GM21529 (cell line): Measurements from ENCODE around the gene SMPD4.
"Not testable (repeated sequence)": the region's sequence is repeated elsewhere in the genome, so short reads cannot be mapped to it uniquely, and the experiment has no call there.

Experiments
- ATAC-seq: cut with Tn5 transposase; IDR thresholded peaks from one replicate; pipeline ENCODE4 v1.9.1; 2021; ENCODE audit not compliant: unreplicated experiment

Gene SMPD4

DNA sequence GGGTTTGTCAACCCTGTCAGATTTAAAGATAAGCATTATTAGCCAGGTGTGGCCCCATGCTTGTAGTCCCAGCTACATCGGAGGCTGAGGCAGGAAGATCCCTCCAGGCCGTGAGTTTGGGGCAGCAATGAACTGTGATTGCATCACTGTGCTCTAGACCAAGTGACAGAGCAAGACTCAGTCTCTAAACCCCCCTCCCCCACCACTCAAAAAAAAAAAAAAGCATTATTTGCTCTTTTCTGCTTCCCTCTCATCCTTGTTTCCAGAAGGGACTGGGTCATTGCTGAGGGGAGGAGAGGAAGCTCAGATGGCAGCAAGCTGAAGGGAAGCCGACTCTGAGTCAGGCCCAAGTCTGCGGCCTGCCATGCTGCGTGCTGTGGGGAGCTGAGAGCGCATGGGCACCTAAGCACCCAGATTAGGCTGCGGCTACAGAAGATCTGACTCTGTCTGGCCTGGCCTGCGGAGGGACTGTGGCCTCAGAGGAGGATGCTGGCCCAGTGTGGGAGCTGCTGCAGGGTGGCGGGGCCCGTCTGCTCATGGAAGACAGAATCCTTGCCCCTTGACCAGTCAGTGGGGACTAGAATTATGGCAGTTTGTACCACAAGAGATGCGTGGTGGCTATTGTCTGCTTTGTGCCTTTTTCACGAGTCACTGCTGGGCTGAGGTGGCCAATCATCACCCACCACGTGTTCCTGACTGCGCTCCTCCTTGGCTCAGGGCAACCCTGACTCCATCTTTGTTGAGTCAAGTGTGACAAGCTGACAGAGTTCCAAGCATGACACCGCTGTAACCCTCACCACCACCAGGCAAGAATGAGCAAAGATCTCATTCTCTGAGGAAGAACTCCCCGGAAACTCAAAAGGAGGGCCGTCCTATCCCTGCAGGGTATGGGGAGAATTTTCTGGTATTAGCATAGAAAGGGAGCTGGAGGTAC, 6.7 kb upstream of the SMPD4 start:
- not testable (repeated sequence) for ATAC-seq

GRCh38 chr2:130187268-130187667, 5.9 kb upstream of the SMPD4 start:
- no peak for ATAC-seq

DNA sequence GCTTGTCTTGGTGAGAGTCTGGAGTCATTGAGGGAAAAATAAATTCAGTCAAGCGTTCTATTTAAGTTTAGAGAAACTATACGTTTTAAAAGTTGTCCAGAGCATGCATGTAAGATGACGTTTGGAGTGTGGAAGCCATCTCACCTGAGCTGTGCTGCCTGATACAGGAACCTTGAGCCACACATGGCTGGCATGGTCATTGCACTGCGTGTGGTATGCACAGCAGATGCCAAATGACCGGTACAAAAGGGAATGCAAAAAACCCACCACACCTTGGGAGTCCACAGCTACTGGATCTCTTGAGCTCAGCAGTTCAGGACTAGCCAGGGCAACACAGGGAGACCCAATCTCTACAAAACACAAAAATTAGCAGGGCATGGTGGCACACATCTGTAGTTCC, 5.0 kb upstream of the SMPD4 start:
- no peak for ATAC-seq

GRCh38 chr2:130185896-130186295, 4.5 kb upstream of the SMPD4 start:
- no peak for ATAC-seq

DNA sequence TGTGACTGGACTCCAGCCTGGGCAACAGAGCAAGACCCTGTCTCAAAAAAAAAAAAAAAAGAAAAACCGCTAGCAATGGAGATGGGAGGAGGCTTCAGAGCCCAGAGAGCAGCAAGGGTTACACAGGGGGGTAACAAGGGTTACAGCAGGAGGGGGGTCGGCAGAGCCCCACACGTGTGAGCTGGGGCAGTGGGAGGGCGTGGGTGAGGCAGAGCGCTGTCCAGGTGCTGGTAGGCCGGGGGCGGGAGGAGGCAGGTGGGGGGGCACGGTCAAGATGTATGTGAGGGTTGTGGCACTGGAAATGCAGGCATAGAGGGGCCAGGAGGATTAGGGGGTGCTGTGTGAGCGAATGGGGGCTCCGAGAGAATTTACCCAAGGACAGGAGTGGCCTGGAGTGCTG, 4.0 kb upstream of the SMPD4 start:
- no peak for ATAC-seq

- no peak for ATAC-seq
Observed at GRCh38 chr2:130183512-130184373, 2.3 kb upstream of the SMPD4 start.

DNA sequence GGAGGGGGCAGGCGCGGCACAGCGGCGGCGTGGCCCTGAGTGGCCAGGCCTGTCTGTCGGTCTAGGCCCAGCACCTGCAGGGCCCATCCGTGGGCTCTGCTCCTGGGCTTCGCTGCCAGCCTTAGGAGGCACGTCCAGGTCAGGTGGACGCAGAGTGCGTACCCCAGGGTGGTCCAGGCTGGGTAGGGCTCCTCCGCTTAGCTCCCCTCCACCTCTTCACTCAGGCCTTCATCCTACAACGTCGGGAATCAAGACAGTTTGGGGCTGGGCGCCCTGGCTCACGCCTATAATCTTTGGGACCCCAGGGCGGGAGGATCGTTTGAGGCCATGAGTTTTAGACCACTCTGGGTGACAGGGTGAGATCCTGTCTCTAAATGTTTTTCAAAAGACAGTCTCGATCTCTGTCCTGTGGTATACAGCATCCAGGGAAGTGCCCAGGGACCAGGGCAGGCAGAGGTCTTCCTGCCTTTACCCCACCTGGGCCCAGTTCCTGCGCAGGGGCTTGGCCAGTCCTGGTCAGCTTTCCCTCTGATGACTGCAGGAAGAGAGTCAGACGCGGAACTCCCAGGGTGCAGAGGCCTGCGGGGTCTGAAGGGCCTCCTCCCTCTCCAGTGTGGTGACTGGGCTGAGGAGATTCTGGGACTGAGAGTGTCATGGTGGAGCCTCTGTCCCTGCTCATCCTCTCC, 1.6 kb upstream of the SMPD4 start:
- ATAC-seq = peak; percentile 30

DNA sequence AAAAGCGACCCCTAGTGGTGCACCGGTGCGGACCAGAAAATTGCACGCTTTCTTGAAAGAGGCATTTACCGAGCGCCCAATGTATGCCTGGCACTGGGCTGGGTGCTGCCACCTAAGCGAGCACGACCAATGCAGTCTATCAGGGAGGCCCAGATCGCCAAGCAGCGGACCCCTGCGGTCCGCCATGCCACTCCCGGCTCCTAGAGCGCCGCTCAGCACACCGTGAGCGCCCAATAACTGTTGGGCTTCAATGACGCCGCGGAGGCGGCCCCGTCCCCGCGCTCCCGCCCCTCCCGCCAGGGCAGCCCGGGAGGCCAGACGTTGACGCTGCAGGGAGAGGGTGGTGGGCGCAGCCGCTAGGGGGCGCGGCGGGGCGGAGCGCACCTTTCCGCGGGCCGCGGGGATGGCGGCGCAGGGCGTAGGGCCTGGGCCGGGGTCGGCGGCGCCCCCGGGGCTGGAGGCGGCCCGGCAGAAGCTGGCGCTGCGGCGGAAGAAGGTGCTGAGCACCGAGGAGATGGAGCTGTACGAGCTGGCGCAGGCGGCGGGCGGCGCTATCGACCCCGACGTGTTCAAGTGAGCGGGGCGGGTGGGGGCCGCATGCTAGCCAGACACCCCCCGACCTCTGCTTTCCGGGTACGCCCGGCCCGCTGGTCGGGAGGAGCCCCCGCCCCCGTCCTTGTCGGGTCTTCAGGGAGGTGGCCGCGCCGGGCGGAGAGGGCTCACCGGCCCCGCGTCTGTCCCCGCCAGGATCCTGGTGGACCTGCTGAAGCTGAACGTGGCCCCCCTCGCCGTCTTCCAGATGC, 679 bp upstream of the SMPD4 start, which contains the start of gene MZT2B:
Gene MZT2B, plus strand, starts transcription at position 383 of the 803 bp plus-strand sequence. Its CDS starts 21 bp downstream, at position 404.
- ATAC-seq = peak; percentile 77

DNA sequence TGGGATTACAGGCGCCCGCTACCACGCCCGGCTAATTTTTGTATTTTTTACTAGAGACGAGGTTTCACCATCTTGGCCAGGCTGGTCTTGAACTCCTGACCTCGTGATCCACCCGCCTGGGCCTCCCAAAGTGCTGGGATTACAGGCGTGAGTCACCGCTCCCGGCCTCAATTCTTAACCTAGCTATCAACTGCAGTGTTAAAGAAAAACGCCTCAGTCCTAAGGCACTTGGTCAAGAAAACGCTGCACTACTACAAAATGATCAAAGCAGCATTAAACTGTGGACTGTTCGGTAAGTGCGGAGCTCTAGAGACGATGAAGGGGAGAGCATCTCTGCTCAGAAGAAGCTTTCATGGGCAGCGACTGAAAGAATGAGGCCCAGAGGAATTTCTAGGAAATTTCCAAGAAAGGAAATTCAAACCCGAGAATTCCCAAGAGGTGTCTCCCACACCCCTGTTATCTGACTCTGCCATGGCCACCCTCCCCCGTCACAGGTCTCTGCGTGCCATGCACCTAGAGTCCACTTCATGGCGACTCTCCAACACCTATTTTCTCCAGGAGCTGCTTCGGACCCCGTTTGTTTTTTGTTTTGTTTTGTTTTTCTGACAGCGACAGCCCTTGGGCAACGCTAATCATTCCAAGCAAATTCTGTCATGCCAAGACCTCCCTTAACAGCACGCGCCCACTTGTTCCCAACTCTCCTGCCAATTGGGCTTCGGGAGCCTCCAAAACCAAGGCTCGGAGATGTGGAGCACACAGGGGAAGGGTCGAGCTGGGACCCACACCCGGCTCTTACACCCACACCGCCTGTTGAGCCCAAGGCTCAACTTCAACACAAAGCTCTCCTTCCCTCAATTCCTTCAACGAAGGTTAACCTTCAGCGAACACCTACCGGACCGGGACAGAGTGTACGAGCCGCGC, 738 bp downstream of the SMPD4 start:
- not testable (repeated sequence) for ATAC-seq

DNA sequence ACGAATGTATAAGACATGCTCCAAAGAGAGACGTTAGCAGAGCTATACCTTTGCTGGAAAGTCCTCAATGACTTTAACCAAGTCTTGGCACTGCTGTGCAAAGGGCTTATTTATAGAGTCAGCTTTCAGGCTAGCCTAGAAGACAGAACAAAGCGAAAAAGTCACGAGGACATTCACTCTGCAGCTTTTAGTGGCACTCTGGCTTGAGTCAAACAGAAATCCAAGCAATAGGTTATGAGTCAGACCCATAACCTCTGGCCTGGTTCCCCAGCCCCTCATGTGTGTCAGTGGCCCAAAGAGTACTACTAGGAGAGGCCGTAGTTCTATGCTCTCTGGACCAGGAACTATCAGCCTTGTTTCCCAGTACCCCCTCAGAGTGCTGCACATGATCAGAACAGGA, 6.5 kb downstream of the SMPD4 start:
- ATAC-seq = peak; percentile 83

DNA sequence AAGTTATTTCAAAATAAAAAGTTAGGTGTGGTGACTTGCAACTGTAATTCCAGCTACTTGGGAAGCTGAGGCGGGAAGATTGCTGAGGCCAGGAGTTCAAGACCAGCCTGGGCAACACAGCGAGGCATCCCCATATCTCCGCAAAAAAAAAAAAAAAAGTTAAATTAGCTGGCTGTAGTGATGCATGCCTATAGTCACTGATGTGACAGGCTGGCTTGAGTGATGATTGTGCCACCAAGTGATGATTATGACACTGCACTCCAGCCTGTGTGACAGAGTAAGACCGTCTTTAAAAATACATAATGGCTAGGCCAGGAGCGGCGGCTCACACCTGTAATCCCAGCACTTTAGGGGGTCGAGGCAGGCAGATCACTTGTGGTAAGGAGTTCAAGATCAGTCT, 11.5 kb downstream of the SMPD4 start:
- no peak for ATAC-seq

DNA sequence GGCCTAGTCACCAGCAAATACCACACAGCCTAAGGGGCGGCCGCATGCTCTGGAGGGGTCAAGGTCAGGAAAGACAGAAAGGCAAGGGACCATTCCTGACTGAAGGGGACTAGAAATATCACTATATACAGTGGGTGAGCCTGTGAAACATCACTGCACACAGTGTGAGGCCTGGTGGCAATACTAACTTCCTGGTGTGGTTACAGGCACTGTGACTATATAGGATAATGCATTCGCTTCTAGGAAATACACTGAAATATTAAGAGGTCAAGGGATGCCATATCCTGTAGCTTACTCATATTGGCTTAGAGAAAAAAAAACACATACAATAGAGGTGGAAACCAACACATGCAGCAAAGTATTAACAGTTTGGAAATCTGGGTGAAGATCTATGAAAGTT, 12.2 kb downstream of the SMPD4 start:
- not testable (repeated sequence) for ATAC-seq

- not testable (repeated sequence) for ATAC-seq
Observed at GRCh38 chr2:130166611-130167010, 14.8 kb downstream of the SMPD4 start.

DNA sequence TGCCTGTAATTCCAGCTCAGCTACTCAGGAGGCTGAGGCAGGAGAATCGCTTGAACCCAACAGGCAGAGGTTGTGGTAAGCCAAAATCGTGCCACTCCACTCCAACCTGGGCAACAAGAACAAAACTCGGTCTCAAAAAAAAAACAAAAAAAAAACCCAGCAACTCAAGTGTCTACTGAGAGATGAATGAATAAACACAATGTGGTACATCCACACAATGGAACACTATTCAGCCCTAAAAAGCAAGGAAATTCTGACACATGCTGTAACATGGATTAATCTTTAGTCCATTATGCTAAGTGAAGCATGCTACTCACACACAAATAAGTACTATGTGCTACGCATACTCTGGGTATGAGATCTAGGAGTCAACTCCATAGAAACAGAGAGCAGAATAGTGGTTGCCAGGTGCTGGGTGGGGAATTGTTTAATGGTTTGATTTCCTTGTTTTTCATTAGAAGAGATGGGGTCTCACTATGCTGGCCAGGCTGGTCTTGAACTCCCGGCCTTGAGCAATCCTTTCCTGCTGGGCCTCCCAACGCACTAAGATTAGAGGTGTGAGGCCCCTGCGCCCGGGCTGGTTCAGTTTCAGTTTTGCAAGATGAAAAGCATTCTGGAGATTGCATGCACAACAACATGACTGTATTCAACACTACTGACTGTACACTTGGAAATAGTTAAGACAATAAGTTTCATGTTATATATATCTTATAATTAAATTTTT, 15.9 kb downstream of the SMPD4 start:
- no peak for ATAC-seq

DNA sequence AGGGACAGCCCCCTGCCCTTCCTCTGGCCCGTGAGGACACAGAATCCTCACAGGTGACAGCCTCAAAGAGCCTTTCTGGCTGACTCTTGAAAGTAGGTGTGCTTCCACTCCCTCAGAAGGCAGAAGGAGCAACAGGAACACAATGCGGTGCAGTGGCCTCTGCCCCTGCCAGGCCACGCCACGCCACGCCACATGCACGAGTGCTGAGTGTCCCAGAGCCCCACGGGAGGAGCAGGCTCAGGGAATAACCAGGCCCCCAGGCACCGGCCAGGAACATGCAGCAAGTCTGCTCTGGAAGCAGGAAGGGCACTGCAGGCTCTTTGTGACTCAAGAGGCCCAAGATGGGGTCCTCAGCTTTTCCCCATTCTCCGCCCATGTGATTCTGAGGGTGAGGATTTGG, 18.4 kb downstream of the SMPD4 start:
- ATAC-seq = no peak

DNA sequence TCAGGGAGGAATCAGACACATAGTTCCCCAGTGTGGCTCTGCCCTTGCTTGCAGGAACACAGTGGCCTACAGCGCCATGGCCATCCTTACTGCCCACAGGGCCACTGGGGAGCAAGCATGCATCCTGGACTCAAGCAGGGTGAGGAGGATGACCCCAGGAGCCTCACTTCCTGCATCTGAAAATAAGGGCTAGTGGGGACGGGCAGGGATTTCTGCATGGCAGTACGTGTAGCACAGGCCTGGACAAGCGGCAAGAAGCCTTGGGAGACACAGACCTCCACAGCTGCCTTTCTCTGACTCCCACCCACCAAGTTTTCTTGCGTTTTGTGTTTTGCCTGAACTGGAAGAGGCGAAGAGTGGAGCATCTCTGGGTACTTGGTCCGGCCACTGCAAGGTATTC, 18.9 kb downstream of the SMPD4 start:
- not testable (repeated sequence) for ATAC-seq

DNA sequence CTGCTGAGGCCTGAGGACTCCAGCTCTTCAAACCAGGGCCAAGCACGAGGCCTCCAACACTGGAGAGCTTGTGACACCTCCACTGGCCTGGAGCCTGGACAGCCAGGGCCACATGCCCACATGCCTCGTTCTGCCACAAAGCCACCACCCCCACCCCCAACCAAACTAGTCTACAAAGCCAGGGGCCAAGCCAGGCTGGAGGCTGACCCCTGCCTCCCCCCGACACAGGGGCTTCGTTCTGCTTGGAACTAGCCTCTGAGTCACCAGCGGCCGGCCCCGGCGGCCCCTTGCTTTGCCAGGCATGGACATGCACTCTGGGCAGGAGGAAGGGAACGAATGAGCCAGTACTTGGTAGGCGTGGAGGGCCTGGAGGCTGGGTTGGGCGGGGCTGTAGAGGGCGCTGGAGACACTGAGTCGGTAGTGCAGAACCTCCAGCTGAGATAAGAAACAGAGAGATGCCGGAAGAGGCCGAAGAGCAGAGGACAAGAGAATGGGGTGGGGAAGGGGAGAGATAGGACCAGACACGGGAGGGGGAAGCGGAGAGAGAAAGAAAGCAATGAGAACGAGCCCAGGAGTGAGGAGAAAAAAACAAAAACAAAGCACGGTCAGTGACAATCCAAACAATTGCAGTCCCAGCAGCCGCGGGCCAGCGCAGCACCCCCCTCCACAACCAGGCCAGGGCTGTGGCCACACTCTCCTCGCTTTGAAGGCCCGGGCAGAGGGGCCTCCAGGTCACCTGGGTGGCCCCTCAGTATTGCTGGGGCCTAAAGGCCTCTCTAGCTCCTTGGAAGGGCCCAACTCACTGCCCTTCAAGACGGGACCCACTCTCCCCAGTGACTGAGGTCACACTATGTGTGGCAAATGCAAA, 20.3 kb downstream of the SMPD4 start:
- ATAC-seq = not testable (repeated sequence)

DNA sequence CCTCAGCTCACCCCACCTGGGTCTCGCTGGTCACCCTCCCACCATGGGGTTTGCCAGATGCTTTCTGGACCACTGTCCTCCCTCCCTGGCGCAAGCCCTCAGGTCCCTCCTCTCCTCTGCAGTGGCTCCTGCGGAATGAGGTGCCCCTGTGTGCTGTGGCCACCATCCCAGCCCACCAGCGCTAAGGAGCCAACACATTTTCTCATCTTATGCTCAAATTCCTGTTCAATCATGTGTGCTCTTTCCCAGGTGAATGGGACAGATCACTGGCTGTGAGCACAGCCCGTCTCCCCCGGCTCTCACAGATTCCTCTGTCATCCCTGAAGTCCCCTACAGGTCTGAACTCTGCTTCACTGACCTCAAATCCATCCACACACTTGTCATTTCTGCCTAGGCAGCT, 21.3 kb downstream of the SMPD4 start:
- ATAC-seq = no peak
